HCT116 (cell line): Measurements from ENCODE around the gene TWSG1. TPM values are rescaled to one million over a fixed set of nuclear protein-coding genes. Genes with fewer than 3 reads are reported as not detected.

ENCODE experiments used
- ATAC-seq: fragments of 200-7000 bp; cut with Tn5 transposase; 2 replicates; pipeline ENCODE4 v1.9.1; 2020; ENCODE audit warnings: mild to moderate bottlenecking, moderate library complexity
- BruUV-seq: library from RNA; stranded (reverse); fragments of 400-500 nt; replicated peaks from 2 replicates; lab custom pipeline; 2021; lab: Mats Ljungman, UMichigan
- CTCF ChIA-PET: fragments of 300-600 bp; sonication (Branson Sonifier 250); formaldehyde crosslinking; loops from one replicate; lab custom pipeline; 2021; ENCODE audit warnings: antibody characterized with exemption; lab: Charles Lee
- POLR2A ChIA-PET: fragments of 300-600, 350-600 bp; sonication (Branson Sonifier 250); formaldehyde crosslinking; loops from one replicate; lab custom pipeline; 2021; ENCODE audit warnings: antibody characterized with exemption; lab: Charles Lee
- RAD21 ChIA-PET, 2 experiments: fragments of 300-600 bp; sonication (Branson Sonifier 250); formaldehyde crosslinking; loops; one replicate each; lab custom pipeline; 2023; ENCODE audit warnings: low total read pairs in 2 of 2; ENCODE audit not compliant: uncharacterized antibody in 2 of 2, unreplicated experiment in 2 of 2, low non-redundant PET in 1 of 2; lab: Charles Lee
- DNase-seq: peaks from one replicate; pipeline ENCODE4 v3.0.0-alpha.2; 2010; ENCODE audit warnings: low read depth, low spot score
- H2AFZ ChIP-seq: fragments of 200-600 bp; shearing (Covaris generic), sonication (generic); 2 replicates; pipeline ENCODE4 v1.6.1; 2017; ENCODE audit warnings: low read depth, mixed run types, mixed read lengths, antibody characterized with exemption, low read length; ENCODE audit not compliant: poor library complexity, severe bottlenecking
- H3K27ac ChIP-seq: 2 replicates; pipeline ENCODE4 v1.5.1; 2012; ENCODE audit warnings: low read depth, low read length
- H3K27me3 ChIP-seq: fragments of 200-600 bp; sonication (generic); 2 replicates; pipeline ENCODE4 v1.6.1; 2016; ENCODE audit warnings: mixed run types, low read length, mixed read lengths; ENCODE audit not compliant: insufficient read depth
- H3K36me3 ChIP-seq, 2 experiments: fragments of 200-500 bp in 1 of 2; fragments of 200-600 bp in 1 of 2; sonication (Bioruptor generic) in 1 of 2; sonication (generic) in 1 of 2; 2 replicates each; pipeline versions ENCODE4 v1.5.1 to v1.6.1; 2014 to 2016; ENCODE audit warnings: low read length in 2 of 2, inconsistent platforms in 1 of 2, mixed read lengths in 1 of 2, mixed run types in 1 of 2; ENCODE audit not compliant: insufficient read depth in 2 of 2, control insufficient read depth in 1 of 2
- H3K4me1 ChIP-seq, 2 experiments: fragments of 200-600 bp in 1 of 2; sonication (generic) in 1 of 2; 2 replicates each; pipeline versions ENCODE4 v1.5.1 to v1.6.1; 2012 to 2017; ENCODE audit warnings: low read length in 2 of 2, inconsistent platforms in 1 of 2, mild to moderate bottlenecking in 1 of 2, mixed read lengths in 1 of 2, mixed run types in 1 of 2, moderate library complexity in 1 of 2; ENCODE audit not compliant: insufficient read depth in 2 of 2, control insufficient read depth in 1 of 2
- H3K4me2 ChIP-seq: fragments of 200-600 bp; sonication (generic); 2 replicates; pipeline ENCODE4 v1.6.1; 2017; ENCODE audit warnings: mixed run types, low read length, mixed read lengths
- H3K4me3 ChIP-seq, 2 experiments: fragments of 200-600 bp in 1 of 2; sonication (generic) in 1 of 2; replicated peaks in 1 of 2; 2 replicates each; pipeline ENCODE4 v1.5.1; 2011 to 2016; ENCODE audit warnings: low read length in 2 of 2, control low read depth in 1 of 2, low read depth in 1 of 2, mild to moderate bottlenecking in 1 of 2, mixed read lengths in 1 of 2, mixed run types in 1 of 2
- H3K79me2 ChIP-seq: fragments of 200-600 bp; sonication (generic); 2 replicates; pipeline ENCODE4 v1.6.1; 2017; ENCODE audit warnings: mild to moderate bottlenecking, mixed run types, low read length, moderate library complexity, mixed read lengths; ENCODE audit not compliant: insufficient read depth
- H3K9ac ChIP-seq: fragments of 200-600 bp; sonication (generic); 2 replicates; pipeline ENCODE4 v1.6.1; 2016; ENCODE audit warnings: low read length, mixed read lengths
- H3K9me2 ChIP-seq: fragments of 200-600 bp; sonication (generic), shearing (Covaris generic); 2 replicates; pipeline ENCODE4 v1.6.1; 2017; ENCODE audit warnings: mixed run types, mild to moderate bottlenecking, moderate library complexity; ENCODE audit not compliant: insufficient read depth
- H3K9me3 ChIP-seq, 2 experiments: fragments of 200-500 bp in 1 of 2; fragments of 200-600 bp in 1 of 2; sonication (Bioruptor generic) in 1 of 2; sonication (generic) in 1 of 2; 2 replicates each; pipeline ENCODE4 v1.6.1; 2014 to 2017; ENCODE audit warnings: low read length in 2 of 2, mixed read lengths in 2 of 2, inconsistent platforms in 1 of 2, low read depth in 1 of 2, mild to moderate bottlenecking in 1 of 2, mixed run types in 1 of 2, moderate library complexity in 1 of 2; ENCODE audit not compliant: control insufficient read depth in 1 of 2, insufficient read depth in 1 of 2
- H4K20me1 ChIP-seq: fragments of 200-600 bp; sonication (generic), shearing (Covaris generic); 2 replicates; pipeline ENCODE4 v1.6.1; 2017; ENCODE audit warnings: mixed run types, mild to moderate bottlenecking, moderate library complexity; ENCODE audit not compliant: insufficient read depth
- CBX3 ChIP-seq: IDR thresholded peaks from 2 replicates; pipeline ENCODE4 v1.6.1; 2012; ENCODE audit warnings: low read depth
- CEBPB ChIP-seq: IDR thresholded peaks from 2 replicates; pipeline ENCODE4 v1.6.1; 2012; ENCODE audit warnings: low read depth
- EGR1 ChIP-seq: IDR thresholded peaks from 2 replicates; pipeline ENCODE4 v1.6.1; 2012; ENCODE audit warnings: low read depth
- ELF1 ChIP-seq: IDR thresholded peaks from 2 replicates; pipeline ENCODE4 v1.6.1; 2012; ENCODE audit warnings: low read depth, borderline replicate concordance
- EZH2 ChIP-seq: fragments of 200-600 bp; sonication (generic); IDR thresholded peaks from 2 replicates; pipeline ENCODE4 v1.6.1; 2017; ENCODE audit warnings: antibody characterized with exemption, mixed run types
- FOSL1 ChIP-seq: IDR thresholded peaks from 2 replicates; pipeline ENCODE4 v1.6.1; 2012; ENCODE audit warnings: low read depth
- MAX ChIP-seq: IDR thresholded peaks from 2 replicates; pipeline ENCODE4 v1.6.1; 2012
- POLR2A ChIP-seq: IDR thresholded peaks from 2 replicates; pipeline ENCODE4 v1.7.0; 2011; ENCODE audit warnings: borderline replicate concordance; ENCODE audit not compliant: insufficient read depth, insufficient read length; ENCODE audit errors: extremely low read depth
- POLR2AphosphoS5 ChIP-seq: IDR thresholded peaks from 2 replicates; pipeline ENCODE4 v1.6.1; 2011; ENCODE audit warnings: mild to moderate bottlenecking, low read depth, low read length, moderate library complexity
- RAD21 ChIP-seq: IDR thresholded peaks from 2 replicates; pipeline ENCODE4 v1.6.1; 2012; ENCODE audit warnings: low read depth, mild to moderate bottlenecking
- SIN3A ChIP-seq: IDR thresholded peaks from 2 replicates; pipeline ENCODE4 v1.6.1; 2012; ENCODE audit warnings: low read depth
- SP1 ChIP-seq: IDR thresholded peaks from 2 replicates; pipeline ENCODE4 v1.6.1; 2012; ENCODE audit warnings: low read depth
- SRF ChIP-seq: IDR thresholded peaks from 2 replicates; pipeline ENCODE4 v1.6.1; 2012; ENCODE audit warnings: low read depth
- TCF7L2 ChIP-seq: IDR thresholded peaks from 2 replicates; pipeline ENCODE4 v1.7.0; 2011; ENCODE audit warnings: borderline replicate concordance, inconsistent platforms; ENCODE audit not compliant: insufficient read depth, insufficient read length; ENCODE audit errors: extremely low read depth
- ZBTB33 ChIP-seq: IDR thresholded peaks from 2 replicates; pipeline ENCODE4 v1.6.1; 2011; ENCODE audit warnings: mild to moderate bottlenecking, low read length, moderate library complexity; ENCODE audit not compliant: insufficient replicate concordance; ENCODE audit errors: extremely low read depth
- ZFX ChIP-seq: fragments of 450-650 bp; IDR thresholded peaks from 2 replicates; pipeline ENCODE4 v1.6.1; 2017
- ZNF274 ChIP-seq: fragments of 200-500 bp; sonication (Bioruptor generic); IDR thresholded peaks from 2 replicates; pipeline ENCODE4 v1.6.1; 2014; ENCODE audit warnings: mild to moderate bottlenecking, low read depth, low read length, inconsistent platforms
- intact Hi-C: fragments of 100-400 bp; cut with micrococcal nuclease; formaldehyde crosslinking; loops from 2 replicates; pipeline ENCODE4 v1.10.0; 2022
- total RNA-seq: library from RNA; stranded (reverse); gene quantifications from one replicate; pipeline ENCODE4 v1.2.1, GENCODE V29; 2021; ENCODE audit not compliant: unreplicated experiment

The TWSG1 gene
- total RNA-seq, 1 experiment from 2014 or later: 35.7 TPM

GRCh38 chr18:9405130-9405529, 70.6 kb downstream of the TWSG1 start:
- no peaks in the 10 kb centered on the region for H3K79me2 ChIP-seq
- H3K4me1 ChIP-seq: no peaks in the 10 kb centered on the region
- no peaks in the 10 kb centered on the region; the same call in 1 of the 2 replicates for H3K9me2 ChIP-seq
- intact Hi-C loops: no loop called here
- H3K4me2 ChIP-seq: no peak overlapping the region
- no peak overlapping the region for H3K9ac ChIP-seq
- DNase-seq (no peak), ATAC-seq (no peak)
- POLR2A ChIA-PET: no interaction called here
- H3K36me3 ChIP-seq: no peaks in the 10 kb centered on the region
- BruUV-seq: no TSS peak
- no peak overlapping the region for H3K4me3 ChIP-seq
- TF ChIP-seq CEBPB (no peak), EZH2 (no peak), FOSL1 (no peak), ZBTB33 (no peak), CBX3 (no peak), EGR1 (no peak), ZFX (no peak), ZNF274 (no peak), ELF1 (no peak), SRF (no peak)
- no peaks in the 10 kb centered on the region for H3K27me3 ChIP-seq
- no peaks in the 10 kb centered on the region for H4K20me1 ChIP-seq
- no peak overlapping the region for H2AFZ ChIP-seq
- no peak overlapping the region for H3K27ac ChIP-seq
- RAD21 ChIA-PET: no interaction called here
- CTCF ChIA-PET: no interaction called here
- H3K9me3 ChIP-seq: no peaks in the 10 kb centered on the region

- ATAC-seq (no peak), DNase-seq (no peak)
- Histone ChIP-seq H4K20me1 (no peaks in the 10 kb centered on the region), H3K36me3 (no peaks in the 10 kb centered on the region), H3K9ac (no peak overlapping the region), H3K27ac (no peak overlapping the region), H2AFZ (no peak overlapping the region), H3K9me2 (no peaks in the 10 kb centered on the region; the same call in 1 of the 2 replicates), H3K27me3 (no peaks in the 10 kb centered on the region), H3K4me1 (no peaks in the 10 kb centered on the region), H3K9me3 (no peaks in the 10 kb centered on the region), H3K79me2 (no peaks in the 10 kb centered on the region), H3K4me2 (no peak overlapping the region), H3K4me3 (no peak overlapping the region)
- intact Hi-C loops: no loop called here
- RAD21 ChIA-PET: no interaction called here
- CTCF ChIA-PET: no interaction called here
- BruUV-seq: no TSS peak
- POLR2A ChIA-PET: no interaction called here
- TF ChIP-seq TCF7L2: no peak
- no peak for TF ChIP-seq POLR2A
- TF ChIP-seq FOSL1: no peak
- TF ChIP-seq SIN3A: no peak
- TF ChIP-seq SRF: no peak
- no peak for TF ChIP-seq EZH2
- no peak for TF ChIP-seq ZBTB33
- TF ChIP-seq POLR2AphosphoS5: no peak
- no peak for TF ChIP-seq RAD21
- TF ChIP-seq ZNF274: no peak
- TF ChIP-seq EGR1: no peak
- no peak for TF ChIP-seq SP1
- TF ChIP-seq MAX: no peak
Observed at GRCh38 chr18:9405977-9406376, 71.4 kb downstream of the TWSG1 start.
